Osteocyte (in vitro differentiated cells): ENCODE results near the gene ANTXRL. TPM values are rescaled to one million over a fixed set of nuclear protein-coding genes. Genes with fewer than 3 reads are reported as not detected.
"Not testable (repeated sequence)": the region's sequence is repeated elsewhere in the genome, so short reads cannot be mapped to it uniquely, and the experiment has no call there.

Experiments
- DNase-seq: peaks from one replicate; pipeline ENCODE4 v3.0.0; 2021; ENCODE audit warnings: mixed read lengths; ENCODE audit not compliant: unreplicated experiment; ENCODE audit errors: extremely low spot score
- H3K27ac Mint-ChIP-seq: one replicate; pipeline ENCODE4 v1.8.0; 2021; ENCODE audit warnings: mild to moderate bottlenecking, mixed read lengths; ENCODE audit not compliant: unreplicated experiment
- H3K27me3 Mint-ChIP-seq: one replicate; pipeline ENCODE4 v1.8.0; 2021; ENCODE audit warnings: mixed read lengths; ENCODE audit not compliant: unreplicated experiment
- H3K36me3 Mint-ChIP-seq: one replicate; pipeline ENCODE4 v1.8.0; 2021; ENCODE audit warnings: mixed read lengths; ENCODE audit not compliant: unreplicated experiment
- H3K4me1 Mint-ChIP-seq: one replicate; pipeline ENCODE4 v1.8.0; 2021; ENCODE audit warnings: mixed read lengths; ENCODE audit not compliant: unreplicated experiment
- H3K4me3 Mint-ChIP-seq: one replicate; pipeline ENCODE4 v1.8.0; 2021; ENCODE audit warnings: mild to moderate bottlenecking, moderate library complexity, mixed read lengths; ENCODE audit not compliant: unreplicated experiment
- H3K9me3 Mint-ChIP-seq: one replicate; pipeline ENCODE4 v1.8.0; 2021; ENCODE audit warnings: mixed read lengths; ENCODE audit not compliant: unreplicated experiment
- total RNA-seq: library from RNA; stranded (reverse); gene quantifications from 2 replicates; pipeline ENCODE4 v1.2.1, GENCODE V29; 2021
- TF ChIP-seq, protein P1 (sequence below): fragments of 200-600 bp; sonication (generic); IDR thresholded peaks from 2 replicates; pipeline ENCODE4 v1.5.0; 2021; ENCODE audit warnings: antibody characterized with exemption, mild to moderate bottlenecking, moderate library complexity

Gene ANTXRL
- total RNA-seq, 1 donor from 2014 or later: not detected

DNA sequence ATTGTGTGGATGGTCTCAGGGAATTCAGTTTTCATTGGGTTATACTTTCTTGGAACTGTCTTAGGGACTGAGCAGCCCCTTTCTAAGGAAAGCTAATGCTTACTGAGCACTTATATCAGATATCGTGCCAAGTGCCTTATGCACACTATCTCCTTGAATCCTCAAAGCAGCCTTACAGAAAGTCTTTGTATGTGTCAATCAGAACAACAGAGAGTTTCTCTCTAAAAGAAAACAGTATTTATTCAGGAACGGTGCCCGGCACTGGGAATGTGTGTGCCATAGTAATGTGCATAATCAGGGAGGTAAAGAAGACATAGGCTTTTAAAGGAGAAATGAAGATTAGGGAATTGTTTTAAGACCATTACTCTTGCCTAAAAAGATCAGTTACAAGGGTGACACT, 17.3 kb downstream of the ANTXRL start:
- Mint-ChIP-seq H3K36me3 (no peaks in the 10 kb centered on the region), H3K27ac (no peak overlapping the region), H3K27me3 (peaks cover 11% of the 10 kb centered on the region), H3K9me3 (no peaks in the 10 kb centered on the region), H3K4me1 (no peaks in the 10 kb centered on the region), H3K4me3 (no peak overlapping the region)
- no peak for DNase-seq
- TF ChIP-seq, protein P1, sequence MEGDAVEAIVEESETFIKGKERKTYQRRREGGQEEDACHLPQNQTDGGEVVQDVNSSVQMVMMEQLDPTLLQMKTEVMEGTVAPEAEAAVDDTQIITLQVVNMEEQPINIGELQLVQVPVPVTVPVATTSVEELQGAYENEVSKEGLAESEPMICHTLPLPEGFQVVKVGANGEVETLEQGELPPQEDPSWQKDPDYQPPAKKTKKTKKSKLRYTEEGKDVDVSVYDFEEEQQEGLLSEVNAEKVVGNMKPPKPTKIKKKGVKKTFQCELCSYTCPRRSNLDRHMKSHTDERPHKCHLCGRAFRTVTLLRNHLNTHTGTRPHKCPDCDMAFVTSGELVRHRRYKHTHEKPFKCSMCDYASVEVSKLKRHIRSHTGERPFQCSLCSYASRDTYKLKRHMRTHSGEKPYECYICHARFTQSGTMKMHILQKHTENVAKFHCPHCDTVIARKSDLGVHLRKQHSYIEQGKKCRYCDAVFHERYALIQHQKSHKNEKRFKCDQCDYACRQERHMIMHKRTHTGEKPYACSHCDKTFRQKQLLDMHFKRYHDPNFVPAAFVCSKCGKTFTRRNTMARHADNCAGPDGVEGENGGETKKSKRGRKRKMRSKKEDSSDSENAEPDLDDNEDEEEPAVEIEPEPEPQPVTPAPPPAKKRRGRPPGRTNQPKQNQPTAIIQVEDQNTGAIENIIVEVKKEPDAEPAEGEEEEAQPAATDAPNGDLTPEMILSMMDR: no peak

DNA sequence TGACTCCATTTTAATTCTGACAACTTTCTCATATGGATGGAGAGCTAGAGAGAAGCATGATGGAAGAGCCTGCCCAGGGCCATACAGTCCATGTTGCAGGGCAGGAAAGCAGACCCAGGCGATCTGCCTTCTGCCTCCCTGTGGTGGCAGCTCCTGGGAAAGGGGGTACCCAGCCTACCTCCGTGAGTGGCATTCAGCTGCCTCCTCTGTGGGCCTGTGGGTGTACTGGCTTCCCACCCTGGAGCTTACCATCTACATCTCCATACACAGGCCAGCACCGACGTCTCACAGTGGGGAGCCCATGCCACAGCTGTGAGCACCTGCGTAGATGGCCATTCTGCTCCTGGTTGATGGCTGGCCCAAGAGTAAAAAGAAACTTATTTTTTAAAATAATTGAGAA, 17.9 kb downstream of the ANTXRL start:
- not testable (repeated sequence) for H3K36me3 Mint-ChIP-seq, DNase-seq, H3K9me3 Mint-ChIP-seq, H3K27ac Mint-ChIP-seq, H3K4me1 Mint-ChIP-seq, H3K4me3 Mint-ChIP-seq
- peaks cover 11% of the 10 kb centered on the region for H3K27me3 Mint-ChIP-seq

DNA sequence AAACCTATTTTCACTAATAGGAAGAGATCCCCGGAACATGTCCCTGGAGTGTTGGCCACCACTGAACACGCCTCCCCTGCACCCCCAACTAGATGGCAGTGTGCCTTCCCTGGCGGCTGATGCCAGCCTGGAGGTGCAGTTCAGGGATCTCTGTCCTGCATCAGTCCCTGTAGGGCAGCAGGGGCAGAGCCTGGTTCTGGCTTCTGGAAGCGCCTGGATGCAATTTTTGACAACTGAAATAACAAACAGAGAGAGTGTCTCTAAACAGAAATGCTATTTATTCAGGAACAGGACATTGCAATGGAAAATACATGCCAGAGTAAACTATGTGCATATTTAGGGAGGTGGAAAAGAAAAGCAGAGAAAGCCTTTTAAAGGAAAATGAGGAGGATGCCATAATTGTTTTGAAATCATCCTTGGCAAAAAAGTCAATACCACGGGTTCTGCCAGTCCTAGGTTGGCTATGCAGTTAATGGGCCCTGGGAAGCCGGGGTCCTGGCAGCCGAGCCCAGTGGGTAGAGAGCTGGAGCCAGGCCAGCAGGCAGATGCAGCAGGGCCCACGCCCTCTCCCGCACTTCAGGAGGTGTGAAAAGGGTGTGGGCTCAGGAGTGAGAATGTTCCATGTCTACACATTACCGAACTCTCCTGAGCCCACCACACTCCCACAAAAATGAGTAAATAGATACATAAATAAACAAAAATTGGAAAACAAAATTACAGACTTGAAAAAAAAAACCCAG, 18.5 kb downstream of the ANTXRL start:
- no peak overlapping the region for H3K27ac Mint-ChIP-seq
- no peak overlapping the region for H3K4me3 Mint-ChIP-seq
- no peaks in the 10 kb centered on the region for H3K36me3 Mint-ChIP-seq
- no peaks in the 10 kb centered on the region for H3K4me1 Mint-ChIP-seq
- H3K27me3 Mint-ChIP-seq: peaks cover 11% of the 10 kb centered on the region
- no peak for DNase-seq
- TF ChIP-seq, protein P1: no peak
- no peaks in the 10 kb centered on the region for H3K9me3 Mint-ChIP-seq

DNA sequence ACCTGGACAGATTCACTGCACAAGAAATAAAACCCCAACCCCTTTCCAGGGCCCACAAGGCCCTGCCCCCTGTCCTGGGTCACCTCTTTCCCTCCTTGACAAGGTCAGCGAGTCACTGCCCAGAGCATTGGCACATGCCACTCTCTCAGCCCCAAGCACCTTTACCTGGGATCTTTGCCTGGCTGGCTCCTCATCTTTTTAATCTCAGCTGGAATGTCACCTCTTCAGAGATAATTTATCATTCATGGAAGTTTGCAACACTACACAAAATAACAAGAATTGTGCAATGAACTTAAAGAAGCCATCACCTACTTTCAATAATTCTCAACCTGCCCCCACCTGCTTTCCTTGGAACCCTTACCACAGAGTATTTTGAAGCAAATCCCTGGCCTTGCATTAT, 19.2 kb downstream of the ANTXRL start:
- H3K4me1 Mint-ChIP-seq: no peaks in the 10 kb centered on the region
- H3K4me3 Mint-ChIP-seq: no peak overlapping the region
- H3K27me3 Mint-ChIP-seq: peaks cover 11% of the 10 kb centered on the region
- no peaks in the 10 kb centered on the region for H3K36me3 Mint-ChIP-seq
- H3K27ac Mint-ChIP-seq: no peak overlapping the region
- no peaks in the 10 kb centered on the region for H3K9me3 Mint-ChIP-seq
- no peak for DNase-seq
- TF ChIP-seq, protein P1: no peak

DNA sequence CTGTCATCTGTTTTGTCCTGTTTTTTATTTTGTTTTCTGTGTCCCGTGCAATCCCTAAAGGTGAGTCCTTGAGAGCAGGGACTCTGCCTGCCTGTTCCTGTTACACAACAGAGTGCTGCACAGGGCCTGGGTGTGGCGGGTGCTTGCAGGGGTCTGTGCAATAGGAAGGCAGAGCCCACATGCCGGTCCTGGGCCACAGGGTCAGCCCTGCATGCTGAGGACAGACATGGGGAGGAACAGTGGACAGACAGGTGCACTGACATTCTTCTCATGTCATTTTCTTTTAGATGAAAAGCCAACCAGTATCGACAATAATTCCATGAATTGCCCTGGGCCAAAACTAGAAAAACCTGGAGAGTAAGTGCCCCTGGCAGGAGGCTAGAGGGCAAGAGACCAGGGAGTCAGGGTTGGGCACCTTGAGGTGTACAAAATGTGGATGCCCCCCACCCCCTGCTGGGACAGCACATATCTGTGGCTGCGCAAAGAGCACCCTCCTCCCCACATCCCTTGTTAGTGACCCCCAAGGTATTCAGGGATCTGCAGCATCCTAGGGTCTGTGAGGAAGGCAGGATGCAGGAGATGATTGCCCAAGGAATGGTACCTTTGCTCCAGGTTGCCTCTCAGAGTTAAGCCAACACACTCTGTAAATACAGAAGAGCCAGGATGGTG, 19.9 kb downstream of the ANTXRL start:
- no peak for DNase-seq
- no peaks in the 10 kb centered on the region for H3K4me1 Mint-ChIP-seq
- TF ChIP-seq, protein P1: no peak
- no peak overlapping the region for H3K27ac Mint-ChIP-seq
- H3K27me3 Mint-ChIP-seq: peaks cover 11% of the 10 kb centered on the region
- no peaks in the 10 kb centered on the region for H3K9me3 Mint-ChIP-seq
- no peak overlapping the region for H3K4me3 Mint-ChIP-seq
- no peaks in the 10 kb centered on the region for H3K36me3 Mint-ChIP-seq
